Measurements from ENCODE around the gene ADRA2C. TPM values are rescaled to one million over a fixed set of nuclear protein-coding genes. Genes with fewer than 3 reads are reported as not detected.
A peak's percentile ranks its signal among the peaks of the same experiment; 100 is the strongest.

ADRA2C gene
- total RNA-seq, 1 experiment from 2014 or later, result 34.1 TPM

GRCh38 chr4:3786196-3786869 is 20.1 kb downstream of the ADRA2C start:
- DNase-seq, result no peak
- Histone ChIP-seq H3K27me3 (ENCODE audit: control insufficient read depth, insufficient read depth, low read length) (no peaks in the 10 kb centered on the region), H3K4me3 (ENCODE audit: insufficient read depth, low read depth, low read length) (no peak overlapping the region), H3K36me3 (replicated peaks; ENCODE audit: control insufficient read depth, insufficient read depth, low read length) (no peaks in the 10 kb centered on the region)

GRCh38 chr4:3787489-3788365 is 21.5 kb downstream of the ADRA2C start:
- H3K4me3 ChIP-seq (ENCODE audit: insufficient read depth, low read depth, low read length), result no peak overlapping the region
- H3K36me3 ChIP-seq (replicated peaks; ENCODE audit: control insufficient read depth, insufficient read depth, low read length), result no peaks in the 10 kb centered on the region
- DNase-seq, result no peak

GRCh38 chr4:3788366-3788660 is 22.1 kb downstream of the ADRA2C start:
- Histone ChIP-seq H3K4me3 (ENCODE audit: insufficient read depth, low read depth, low read length) (no peak overlapping the region), H3K36me3 (replicated peaks; ENCODE audit: control insufficient read depth, insufficient read depth, low read length) (no peaks in the 10 kb centered on the region), H3K27me3 (ENCODE audit: control insufficient read depth, insufficient read depth, low read length) (no peaks in the 10 kb centered on the region)
- no peak for DNase-seq

More at GRCh38 chr4:3787489-3788365, 21.5 kb downstream of the ADRA2C start:
- H3K27me3 ChIP-seq (ENCODE audit: control insufficient read depth, insufficient read depth, low read length), result no peaks in the 10 kb centered on the region

- no peak for DNase-seq
- no peaks in the 10 kb centered on the region for H3K27me3 ChIP-seq (ENCODE audit: control insufficient read depth, insufficient read depth, low read length)
- no peak overlapping the region for H3K4me3 ChIP-seq (ENCODE audit: insufficient read depth, low read depth, low read length)
- no peaks in the 10 kb centered on the region for H3K36me3 ChIP-seq (replicated peaks; ENCODE audit: control insufficient read depth, insufficient read depth, low read length)
Measured at GRCh38 chr4:3789587-3789986, 23.4 kb downstream of the ADRA2C start.

- DNase-seq, result no peak
- no peaks in the 10 kb centered on the region for H3K36me3 ChIP-seq (replicated peaks; ENCODE audit: control insufficient read depth, insufficient read depth, low read length)
Measured at GRCh38 chr4:3790006-3790561, 23.9 kb downstream of the ADRA2C start.

GRCh38 chr4:3791256-3791655 is 25.1 kb downstream of the ADRA2C start:
- Histone ChIP-seq H3K4me3 (ENCODE audit: insufficient read depth, low read depth, low read length) (no peak overlapping the region), H3K27me3 (ENCODE audit: control insufficient read depth, insufficient read depth, low read length) (no peaks in the 10 kb centered on the region), H3K36me3 (replicated peaks; ENCODE audit: control insufficient read depth, insufficient read depth, low read length) (no peaks in the 10 kb centered on the region)
- DNase-seq, result no peak

More at GRCh38 chr4:3790006-3790561, 23.9 kb downstream of the ADRA2C start:
- no peaks in the 10 kb centered on the region for H3K27me3 ChIP-seq (ENCODE audit: control insufficient read depth, insufficient read depth, low read length)
- no peak overlapping the region for H3K4me3 ChIP-seq (ENCODE audit: insufficient read depth, low read depth, low read length)

- no peak overlapping the region for H3K4me3 ChIP-seq (ENCODE audit: insufficient read depth, low read depth, low read length)
- no peaks in the 10 kb centered on the region for H3K27me3 ChIP-seq (ENCODE audit: control insufficient read depth, insufficient read depth, low read length)
- no peaks in the 10 kb centered on the region for H3K36me3 ChIP-seq (replicated peaks; ENCODE audit: control insufficient read depth, insufficient read depth, low read length)
- peak; percentile 95 for DNase-seq
Measured at GRCh38 chr4:3791910-3792542, 25.8 kb downstream of the ADRA2C start.

GRCh38 chr4:3792813-3793212 is 26.6 kb downstream of the ADRA2C start:
- no peaks in the 10 kb centered on the region for H3K36me3 ChIP-seq (replicated peaks; ENCODE audit: control insufficient read depth, insufficient read depth, low read length)
- no peak overlapping the region for H3K4me3 ChIP-seq (ENCODE audit: insufficient read depth, low read depth, low read length)
- no peaks in the 10 kb centered on the region for H3K27me3 ChIP-seq (ENCODE audit: control insufficient read depth, insufficient read depth, low read length)
- peak; percentile 92 for DNase-seq

- Histone ChIP-seq H3K27me3 (ENCODE audit: control insufficient read depth, insufficient read depth, low read length) (no peaks in the 10 kb centered on the region), H3K36me3 (replicated peaks; ENCODE audit: control insufficient read depth, insufficient read depth, low read length) (no peaks in the 10 kb centered on the region), H3K4me3 (ENCODE audit: insufficient read depth, low read depth, low read length) (no peak overlapping the region)
- no peak for DNase-seq
Measured at GRCh38 chr4:3793545-3793944, 27.4 kb downstream of the ADRA2C start.

- H3K4me3 ChIP-seq (ENCODE audit: insufficient read depth, low read depth, low read length), result no peak overlapping the region
- H3K27me3 ChIP-seq (ENCODE audit: control insufficient read depth, insufficient read depth, low read length), result no peaks in the 10 kb centered on the region
- H3K36me3 ChIP-seq (replicated peaks; ENCODE audit: control insufficient read depth, insufficient read depth, low read length), result no peaks in the 10 kb centered on the region
- DNase-seq, result no peak
Measured at GRCh38 chr4:3796960-3797359, 30.8 kb downstream of the ADRA2C start.

- DNase-seq, result no peak
- no peak overlapping the region for H3K4me3 ChIP-seq (ENCODE audit: insufficient read depth, low read depth, low read length)
- H3K27me3 ChIP-seq (ENCODE audit: control insufficient read depth, insufficient read depth, low read length), result no peaks in the 10 kb centered on the region
- H3K36me3 ChIP-seq (replicated peaks; ENCODE audit: control insufficient read depth, insufficient read depth, low read length), result no peaks in the 10 kb centered on the region
Measured at GRCh38 chr4:3797831-3798790, 31.9 kb downstream of the ADRA2C start.

GRCh38 chr4:3799496-3799895 is 33.3 kb downstream of the ADRA2C start:
- Histone ChIP-seq H3K36me3 (replicated peaks; ENCODE audit: control insufficient read depth, insufficient read depth, low read length) (no peaks in the 10 kb centered on the region), H3K4me3 (ENCODE audit: insufficient read depth, low read depth, low read length) (no peak overlapping the region), H3K27me3 (ENCODE audit: control insufficient read depth, insufficient read depth, low read length) (no peaks in the 10 kb centered on the region)
- DNase-seq, result no peak

- H3K36me3 ChIP-seq (replicated peaks; ENCODE audit: control insufficient read depth, insufficient read depth, low read length), result no peaks in the 10 kb centered on the region
- H3K27me3 ChIP-seq (ENCODE audit: control insufficient read depth, insufficient read depth, low read length), result no peaks in the 10 kb centered on the region
- no peak overlapping the region for H3K4me3 ChIP-seq (ENCODE audit: insufficient read depth, low read depth, low read length)
- DNase-seq, result no peak
Measured at GRCh38 chr4:3800351-3800750, 34.2 kb downstream of the ADRA2C start.

GRCh38 chr4:3801521-3801920 is 35.3 kb downstream of the ADRA2C start:
- Histone ChIP-seq H3K36me3 (replicated peaks; ENCODE audit: control insufficient read depth, insufficient read depth, low read length) (no peaks in the 10 kb centered on the region), H3K27me3 (ENCODE audit: control insufficient read depth, insufficient read depth, low read length) (no peaks in the 10 kb centered on the region), H3K4me3 (ENCODE audit: insufficient read depth, low read depth, low read length) (no peak overlapping the region)
- no peak for DNase-seq
